ENCODE results near the gene SPATA31D1.

Gene SPATA31D1

DNA sequence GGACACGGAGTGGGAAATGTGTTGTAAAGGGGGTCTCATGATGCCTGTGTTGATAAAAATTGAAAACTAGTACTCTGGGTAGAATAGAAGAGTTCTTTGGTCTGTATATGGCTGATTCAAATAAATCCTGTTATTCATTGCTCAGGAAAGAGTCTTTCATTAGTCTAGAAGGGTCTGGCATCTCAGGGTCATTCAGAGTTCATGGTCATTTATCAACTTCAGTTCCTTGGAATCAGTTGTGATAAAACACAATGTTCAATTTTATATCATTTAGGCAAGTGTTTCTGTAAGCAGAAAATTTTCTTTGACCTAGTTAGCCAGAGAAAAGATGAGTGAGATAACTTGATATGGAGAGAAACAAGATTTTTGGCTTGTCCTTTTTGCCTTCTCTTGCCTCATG, 36.3 kb downstream of the SPATA31D1 start:
- no peak for DNase-seq

DNA sequence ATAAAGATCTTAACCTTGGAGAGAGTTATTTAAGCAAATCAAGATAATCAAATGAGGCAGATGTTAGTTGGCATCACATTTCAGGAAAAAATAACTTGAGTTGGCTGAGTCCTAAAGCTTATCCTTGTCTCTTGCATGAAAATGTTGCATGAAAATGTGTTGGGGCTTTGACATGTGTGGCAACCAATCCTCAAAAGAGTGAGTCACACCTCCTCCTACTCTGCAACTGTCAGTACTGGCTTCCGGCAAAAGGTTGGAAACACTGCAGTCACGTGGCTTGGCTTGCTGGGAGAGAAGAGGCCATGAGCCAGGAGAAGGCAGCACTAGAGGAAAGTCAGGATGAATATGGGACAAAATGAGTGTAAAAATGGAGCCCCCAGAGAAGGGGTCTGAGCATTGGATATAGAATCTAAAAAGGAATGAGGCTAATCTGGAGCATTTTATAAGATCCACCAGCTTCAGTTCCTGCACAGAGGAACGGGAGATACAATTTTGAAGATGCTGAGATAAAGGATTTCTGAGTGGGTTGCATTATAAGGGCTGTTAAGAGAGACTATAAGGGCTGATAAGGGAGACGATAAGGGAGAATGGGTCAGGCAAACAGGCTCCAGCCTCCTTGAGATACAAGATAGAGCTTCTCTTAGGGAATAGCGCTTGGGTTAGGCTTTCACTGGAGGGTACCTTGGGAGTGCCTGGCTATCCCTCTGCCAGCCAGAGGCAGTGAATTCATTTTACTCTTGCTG, 43.1 kb downstream of the SPATA31D1 start:
- no peak for DNase-seq

DNA sequence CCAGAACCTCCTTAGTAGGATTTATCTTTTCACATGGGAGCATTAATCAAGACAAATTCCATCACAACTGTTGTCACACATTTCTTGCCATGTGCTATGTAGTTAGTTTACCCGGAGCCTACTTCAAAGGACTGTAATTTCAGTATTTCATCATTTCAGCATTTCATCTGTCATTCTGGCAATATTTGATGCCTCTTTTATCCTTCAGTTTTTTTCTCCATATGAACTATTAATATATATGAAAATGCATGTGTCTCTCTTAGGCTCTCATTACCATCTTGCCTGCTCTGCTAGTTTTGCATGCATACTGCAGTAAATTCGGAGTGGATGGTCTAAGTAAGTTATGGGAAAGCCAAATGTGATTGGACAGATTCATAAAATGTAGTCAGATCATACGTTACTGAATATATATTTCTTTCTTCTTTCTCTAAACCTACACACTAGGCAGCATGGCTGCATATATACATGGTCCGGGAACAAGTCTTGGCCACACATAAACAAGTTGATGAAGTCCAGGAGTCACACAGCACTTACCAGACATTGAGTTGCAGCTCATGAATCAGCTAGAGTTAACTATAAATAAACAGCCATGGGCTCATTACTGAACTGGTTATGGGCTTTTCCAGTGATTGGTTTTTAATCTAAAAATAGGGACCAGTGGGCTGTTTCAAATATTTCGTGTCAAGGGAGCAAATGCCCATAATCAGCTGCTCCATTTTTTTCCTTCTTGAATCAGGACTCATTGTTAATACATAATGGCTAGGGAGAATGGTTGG, 46.6 kb downstream of the SPATA31D1 start:
- DNase-seq, result no peak

DNA sequence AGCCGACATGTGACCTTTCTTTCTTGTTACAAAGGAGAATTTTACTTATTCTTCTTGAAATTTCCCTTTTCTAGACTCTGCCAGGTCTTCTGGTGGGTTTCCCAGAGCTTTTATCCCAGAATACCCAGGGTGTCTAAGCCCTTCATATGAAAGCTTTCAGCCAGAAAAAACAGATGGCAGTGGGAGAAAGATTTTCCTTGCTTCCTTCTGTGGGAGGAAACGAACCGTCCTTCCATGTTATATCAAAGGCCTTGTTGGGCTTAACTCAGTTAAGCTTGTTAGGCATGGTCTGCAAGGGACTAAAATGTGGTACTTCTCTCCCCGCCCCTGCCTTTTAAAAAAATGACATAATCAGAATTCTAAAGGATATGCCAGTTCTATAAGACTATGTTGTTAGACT, 47.5 kb downstream of the SPATA31D1 start:
- no peak for DNase-seq

DNA sequence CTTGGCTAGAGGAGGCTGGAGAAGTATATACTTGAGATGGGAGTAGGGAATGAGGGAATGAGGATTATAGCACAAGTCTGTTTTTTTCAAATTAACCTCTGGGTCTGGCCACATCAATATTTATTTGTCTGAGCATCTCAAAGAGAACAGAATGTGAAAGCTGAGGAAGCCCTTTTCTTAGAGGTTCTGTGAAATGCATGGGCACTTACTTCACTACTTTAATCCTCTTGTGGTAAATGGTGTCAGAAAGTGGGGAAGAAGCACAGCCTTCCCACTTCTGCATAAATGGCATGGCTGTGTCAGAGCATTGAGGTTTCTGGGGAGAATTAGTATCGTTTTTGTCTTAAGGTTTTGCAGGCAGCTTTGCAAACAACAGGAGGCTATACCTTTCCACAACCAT, 48.6 kb downstream of the SPATA31D1 start:
- no peak for DNase-seq

DNA sequence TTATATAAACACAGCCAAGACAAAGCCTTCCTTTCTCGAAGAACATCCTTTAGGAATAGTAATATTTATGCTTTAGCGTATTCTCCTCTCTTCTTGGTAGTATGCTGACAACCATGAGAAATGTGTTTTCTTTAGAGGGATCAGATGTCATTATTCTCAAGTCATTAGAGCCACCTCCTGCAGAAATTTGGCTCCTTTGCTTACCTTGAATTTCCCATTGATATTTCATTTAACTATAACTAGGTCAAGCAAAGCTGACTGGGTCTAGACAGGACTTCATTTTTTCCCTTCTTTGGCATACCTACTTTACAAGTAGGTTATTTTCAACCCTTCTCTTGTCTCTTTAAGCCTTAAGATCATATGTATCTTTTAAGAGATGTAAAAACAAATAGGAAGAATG, 50.3 kb downstream of the SPATA31D1 start:
- no peak for DNase-seq
